GM18502 (cell line): Measurements from ENCODE around the gene ENDOG.
A peak's percentile ranks its signal among the peaks of the same experiment; 100 is the strongest.

Experiments used
- ATAC-seq: cut with Tn5 transposase; IDR thresholded peaks from one replicate; pipeline ENCODE4 v1.9.1; 2021; ENCODE audit warnings: mild to moderate bottlenecking; ENCODE audit not compliant: unreplicated experiment, poor library complexity

The ENDOG gene

GRCh38 chr9:128798896-128799295, 19.4 kb upstream of the ENDOG start:
- ATAC-seq = no peak

DNA sequence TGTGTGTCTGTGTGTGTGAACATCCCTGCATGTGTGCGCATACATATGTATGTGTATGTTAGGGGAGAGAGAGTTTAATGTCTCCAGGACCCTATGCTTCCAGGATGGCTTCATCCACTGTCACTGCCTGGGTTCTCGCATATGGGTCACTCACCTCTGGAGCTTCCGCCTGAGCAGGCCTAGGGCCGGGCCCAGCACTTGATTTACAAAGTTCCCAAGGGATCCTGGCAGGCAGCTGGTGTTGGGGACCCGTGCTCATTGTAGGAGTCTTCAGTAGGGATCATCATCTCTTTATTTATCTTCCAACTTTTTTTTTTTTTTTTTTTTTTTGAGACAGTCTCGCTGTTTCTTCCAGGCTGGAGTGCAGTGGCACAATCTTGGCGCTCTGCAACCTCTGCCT, 18.2 kb upstream of the ENDOG start:
- ATAC-seq = no peak

DNA sequence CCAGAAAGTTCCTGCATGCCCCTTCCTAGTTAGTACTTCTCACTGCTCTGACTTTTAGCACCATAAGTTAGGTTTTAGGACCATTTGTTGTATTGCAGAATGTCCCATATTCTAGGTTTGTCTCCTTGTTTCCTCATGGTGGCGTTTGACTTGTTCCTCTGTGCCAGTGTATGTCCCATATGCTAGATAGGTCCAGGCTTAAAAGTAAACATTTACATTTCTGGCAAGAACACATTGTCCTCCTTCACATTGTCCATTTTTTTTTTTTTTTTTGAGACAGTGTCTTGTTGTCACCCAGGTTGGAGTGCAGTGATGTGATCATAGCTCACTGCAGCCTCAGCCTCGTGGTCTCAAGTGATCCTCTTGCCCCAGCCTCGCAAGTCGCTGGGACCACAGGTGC, 15.8 kb upstream of the ENDOG start:
- no peak for ATAC-seq

- ATAC-seq = no peak
Observed at GRCh38 chr9:128805661-128806060, 12.6 kb upstream of the ENDOG start.

DNA sequence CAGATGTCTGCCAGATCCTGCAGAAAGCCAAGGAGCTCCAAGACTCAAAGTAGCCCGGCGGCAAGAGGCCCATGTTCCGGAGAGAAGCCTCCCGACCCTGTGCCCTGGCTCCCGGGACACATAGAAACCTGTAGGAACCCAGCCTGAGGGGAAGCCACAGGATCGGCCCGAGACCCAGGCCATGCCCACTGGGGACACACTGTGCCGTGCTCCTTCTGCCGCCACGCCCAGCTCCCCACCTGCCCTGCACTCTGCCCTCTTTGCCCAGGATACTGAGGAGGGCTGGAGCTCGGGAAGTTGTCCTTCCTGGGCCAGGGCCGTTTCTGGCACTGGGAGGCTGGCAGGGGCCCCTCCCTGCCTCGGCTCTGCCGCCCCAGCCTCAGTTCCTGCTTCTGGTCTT, 10.5 kb upstream of the ENDOG start:
- no peak for ATAC-seq

DNA sequence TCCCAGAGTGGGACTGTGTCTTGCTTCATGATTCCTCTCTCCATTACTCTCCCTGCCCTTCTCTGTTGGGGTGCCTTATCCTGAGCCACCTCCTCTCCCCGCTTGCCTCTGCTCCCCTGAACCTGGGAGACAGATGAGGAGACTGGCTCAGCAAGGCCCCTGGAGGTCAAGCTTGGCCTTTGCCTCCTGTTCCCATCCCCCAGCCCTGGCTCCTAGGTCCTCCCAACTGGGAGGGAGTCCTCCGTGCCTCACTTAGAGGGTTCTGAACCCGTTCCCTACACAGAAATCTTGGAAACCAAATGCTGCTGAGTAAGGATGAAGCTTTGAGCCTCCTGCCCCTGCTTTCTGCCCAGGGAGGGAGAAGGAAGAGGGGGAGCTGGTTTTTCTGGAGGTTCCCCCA, 9.8 kb upstream of the ENDOG start:
- ATAC-seq = no peak

DNA sequence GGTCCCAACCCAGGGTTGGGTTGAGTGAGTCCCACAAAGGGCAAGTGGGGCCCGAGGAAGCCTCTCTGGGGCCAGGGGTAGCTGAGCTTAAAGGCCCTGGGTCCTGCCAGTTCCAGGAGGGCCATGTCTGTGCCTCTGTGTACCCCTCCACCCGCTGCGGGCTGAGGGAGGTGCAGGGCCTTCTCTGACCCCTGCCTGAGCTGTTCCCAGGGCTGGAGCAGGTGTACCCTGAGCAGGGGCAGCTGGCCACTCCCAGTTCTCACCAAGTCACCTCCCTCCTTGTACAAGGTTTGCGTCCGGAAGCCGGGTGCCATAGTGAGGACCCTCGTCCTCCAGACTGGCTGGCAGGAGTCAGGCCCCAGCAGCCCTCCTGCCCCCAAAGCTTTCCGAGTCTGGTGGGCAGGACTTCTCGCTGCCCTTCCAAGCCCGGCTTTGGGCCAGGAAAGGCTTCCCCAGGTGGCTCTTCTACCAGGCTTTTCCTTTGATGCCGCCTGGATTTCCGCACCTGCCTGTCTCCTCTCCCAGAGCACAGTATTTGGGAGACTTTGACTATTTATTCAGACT, 9.2 kb upstream of the ENDOG start:
- no peak for ATAC-seq

DNA sequence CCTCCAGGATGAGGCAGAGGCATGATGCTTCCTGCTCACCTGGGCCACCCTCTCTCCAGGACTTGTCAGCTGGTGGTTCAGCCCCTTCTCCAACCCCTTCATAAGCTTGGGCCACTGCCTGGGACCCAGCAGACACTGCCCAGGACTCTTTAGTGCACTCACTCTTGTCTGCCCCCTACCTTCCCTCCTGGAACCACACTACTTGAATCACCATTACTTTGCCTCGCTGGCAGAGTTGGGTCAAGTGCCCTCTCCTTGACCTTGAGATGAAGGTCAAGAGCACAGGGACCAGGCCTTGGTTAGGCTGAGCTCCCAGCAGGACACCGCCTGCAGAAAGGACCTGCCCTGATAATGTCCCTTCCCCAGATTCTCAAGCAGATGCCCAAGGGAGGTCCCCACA, 8.5 kb upstream of the ENDOG start:
- no peak for ATAC-seq

DNA sequence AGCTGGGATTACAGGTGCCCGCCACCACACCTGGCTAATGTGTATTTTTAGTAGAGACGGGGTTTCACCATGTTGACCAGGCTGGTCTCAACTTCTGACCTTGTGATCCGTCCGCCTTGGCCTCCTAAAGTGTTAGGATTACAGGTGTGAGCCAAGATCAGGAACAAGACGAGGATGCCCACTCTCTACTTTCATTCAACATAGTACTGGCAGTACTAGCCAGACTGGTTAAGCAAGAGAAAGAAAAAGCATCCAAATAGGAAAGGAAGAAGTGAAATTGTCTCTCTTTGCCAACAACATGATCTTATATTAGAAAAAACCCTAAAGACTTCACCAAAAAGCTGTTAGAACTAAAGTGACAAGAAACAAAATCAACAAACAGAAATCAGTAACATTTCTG, 7.4 kb upstream of the ENDOG start:
- no peak for ATAC-seq

DNA sequence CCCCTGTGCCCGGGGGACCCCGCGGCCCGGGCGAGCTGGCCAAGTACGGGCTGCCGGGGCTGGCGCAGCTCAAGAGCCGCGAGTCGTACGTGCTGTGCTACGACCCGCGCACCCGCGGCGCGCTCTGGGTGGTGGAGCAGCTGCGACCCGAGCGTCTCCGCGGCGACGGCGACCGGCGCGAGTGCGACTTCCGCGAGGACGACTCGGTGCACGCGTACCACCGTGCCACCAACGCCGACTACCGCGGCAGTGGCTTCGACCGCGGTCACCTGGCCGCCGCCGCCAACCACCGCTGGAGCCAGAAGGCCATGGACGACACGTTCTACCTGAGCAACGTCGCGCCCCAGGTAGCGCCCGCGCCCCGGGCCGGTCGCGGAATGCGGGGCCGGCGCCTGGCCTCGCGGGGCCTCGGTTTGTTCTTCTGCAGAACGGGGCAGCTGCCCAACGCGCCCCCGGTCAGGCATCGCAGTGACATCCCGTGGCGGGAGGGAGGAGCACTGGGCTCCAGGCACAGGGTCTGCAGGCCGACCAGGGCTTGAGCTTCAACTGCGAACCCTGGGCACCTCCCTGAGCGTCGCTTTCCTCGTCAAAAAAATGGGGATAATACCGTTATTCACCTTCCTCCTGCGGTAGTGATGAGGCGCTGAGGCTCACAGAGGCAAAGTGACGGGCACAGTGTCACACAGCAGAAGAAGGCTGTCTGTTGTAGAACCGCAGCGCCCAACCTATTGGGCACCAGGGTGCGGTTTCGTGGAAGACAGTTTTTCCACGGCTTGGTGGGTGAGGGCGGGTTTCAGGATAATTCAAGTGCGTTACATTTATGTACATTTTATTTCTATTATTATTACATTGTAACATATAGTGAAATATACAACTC, 777 bp downstream of the ENDOG start:
- ATAC-seq = peak; percentile 27

DNA sequence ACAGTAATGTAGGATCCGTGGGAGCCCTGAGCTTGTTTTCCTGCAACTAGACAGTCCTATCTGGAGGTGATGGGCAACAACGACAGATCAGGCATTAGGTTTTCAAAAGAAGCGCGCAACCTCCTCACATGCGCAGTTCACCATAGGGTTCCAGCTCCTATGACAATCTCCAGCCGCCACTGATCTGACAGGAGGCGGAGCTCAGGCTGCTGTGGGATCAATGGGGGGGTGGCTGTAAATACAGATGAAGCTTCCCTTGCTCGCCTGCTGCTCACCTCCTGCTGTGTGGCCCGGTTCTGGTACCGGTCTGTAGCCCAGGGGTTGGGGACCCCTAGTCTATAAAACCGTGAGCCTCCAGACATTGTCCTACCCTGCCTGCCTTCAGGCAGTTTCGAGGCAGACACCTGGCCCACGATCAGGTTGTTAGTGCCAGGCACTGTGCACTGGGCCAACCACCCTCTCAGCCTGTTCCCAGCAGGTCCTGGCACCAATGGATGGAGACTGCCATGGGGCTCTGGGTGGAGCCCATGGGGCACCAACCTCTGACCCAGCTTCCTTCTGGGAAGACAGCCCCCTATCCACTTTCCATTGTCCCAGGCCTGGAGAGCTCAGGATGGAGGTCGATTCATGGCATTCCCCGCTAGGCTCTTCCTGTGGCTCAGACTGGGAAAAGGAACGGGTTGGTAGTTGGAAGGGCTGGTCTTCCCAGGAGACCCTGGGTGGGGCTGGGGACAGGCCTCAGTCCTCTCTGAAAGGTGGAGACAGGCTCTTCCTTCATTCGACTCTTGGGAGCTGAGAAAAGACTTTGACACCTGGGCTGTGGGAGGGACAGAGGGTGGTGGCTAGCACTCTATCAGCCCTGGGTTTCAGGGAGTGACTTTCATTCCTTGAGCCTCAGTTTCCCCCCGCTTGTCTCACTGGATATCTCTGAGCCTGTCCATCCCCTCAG, 1.7 kb downstream of the ENDOG start:
- ATAC-seq = no peak

DNA sequence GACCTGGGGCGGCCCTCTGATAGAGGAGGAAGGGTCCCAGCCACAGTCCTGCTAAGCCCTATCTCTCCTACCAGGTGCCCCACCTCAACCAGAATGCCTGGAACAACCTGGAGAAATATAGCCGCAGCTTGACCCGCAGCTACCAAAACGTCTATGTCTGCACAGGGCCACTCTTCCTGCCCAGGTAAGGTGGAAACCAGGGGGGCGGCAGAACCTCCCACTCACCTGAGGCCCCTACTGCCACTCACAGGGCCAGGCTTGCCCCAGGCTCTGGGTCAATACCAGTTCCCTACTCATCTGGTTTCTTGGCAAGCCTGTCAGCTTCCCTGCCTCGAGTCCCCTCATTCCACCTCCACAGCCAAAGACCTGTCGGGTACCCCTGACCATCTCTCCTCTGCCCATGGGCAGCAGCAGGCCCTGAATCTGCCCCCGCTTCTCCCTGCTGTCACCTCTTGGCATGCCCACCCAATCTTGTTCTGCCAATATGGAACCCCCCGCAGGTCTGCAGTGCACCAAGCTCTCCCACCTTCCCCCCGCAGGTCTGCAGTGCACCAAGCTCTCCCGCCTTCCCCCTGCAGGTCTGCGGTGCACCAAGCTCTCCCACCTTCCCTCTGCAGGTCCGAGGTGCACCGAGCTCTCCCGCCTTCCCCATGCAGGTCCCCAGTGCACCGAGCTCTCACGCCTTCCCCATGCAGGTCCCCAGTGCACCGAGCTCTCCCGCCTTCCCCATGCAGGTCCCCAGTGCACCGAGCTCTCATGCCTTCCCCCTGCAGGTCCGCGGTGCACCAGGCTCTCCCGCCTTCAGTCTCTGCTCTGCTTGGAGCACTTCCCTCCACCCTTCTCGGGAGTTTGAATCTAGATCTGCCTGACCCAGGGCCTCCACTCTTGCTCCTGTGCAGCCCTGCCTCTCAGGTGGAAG, 2.6 kb downstream of the ENDOG start:
- ATAC-seq = no peak

DNA sequence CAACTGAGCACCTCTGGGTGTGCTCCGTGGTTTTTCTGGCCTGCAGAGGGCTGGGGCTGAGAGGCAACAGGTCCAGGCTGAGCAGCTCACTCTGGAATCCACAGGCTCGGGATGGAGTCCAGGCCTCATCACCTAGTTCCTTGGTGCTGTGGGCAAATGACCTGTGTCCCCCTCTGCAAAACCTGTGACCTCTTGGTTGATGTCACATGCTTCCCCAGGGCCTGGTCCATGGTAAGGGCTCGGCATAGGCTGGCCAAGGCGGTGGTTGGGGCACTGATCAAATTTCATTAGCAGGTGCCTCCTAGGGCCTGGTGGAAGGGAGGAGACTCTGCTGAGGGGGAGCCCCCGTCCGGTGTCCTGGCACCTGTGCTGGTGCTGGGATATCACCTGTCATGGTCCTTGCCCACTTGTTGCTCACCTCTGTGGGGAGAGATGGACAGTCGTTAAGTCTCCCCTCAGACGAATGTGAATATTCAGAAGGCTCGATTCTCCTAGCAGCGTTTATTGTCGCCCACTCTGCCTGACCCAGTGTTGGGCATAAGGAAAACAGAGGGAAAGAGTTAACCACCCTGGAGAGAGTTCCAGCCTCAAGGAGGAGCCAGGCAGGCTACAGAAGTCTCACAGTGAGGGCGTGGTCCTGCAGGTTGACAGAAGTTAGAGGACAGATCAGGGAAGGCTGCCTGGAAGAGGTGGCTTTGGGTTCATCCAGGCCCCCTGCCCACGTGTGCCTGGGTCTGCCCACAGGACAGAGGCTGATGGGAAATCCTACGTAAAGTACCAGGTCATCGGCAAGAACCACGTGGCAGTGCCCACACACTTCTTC, 3.5 kb downstream of the ENDOG start:
- ATAC-seq = no peak

DNA sequence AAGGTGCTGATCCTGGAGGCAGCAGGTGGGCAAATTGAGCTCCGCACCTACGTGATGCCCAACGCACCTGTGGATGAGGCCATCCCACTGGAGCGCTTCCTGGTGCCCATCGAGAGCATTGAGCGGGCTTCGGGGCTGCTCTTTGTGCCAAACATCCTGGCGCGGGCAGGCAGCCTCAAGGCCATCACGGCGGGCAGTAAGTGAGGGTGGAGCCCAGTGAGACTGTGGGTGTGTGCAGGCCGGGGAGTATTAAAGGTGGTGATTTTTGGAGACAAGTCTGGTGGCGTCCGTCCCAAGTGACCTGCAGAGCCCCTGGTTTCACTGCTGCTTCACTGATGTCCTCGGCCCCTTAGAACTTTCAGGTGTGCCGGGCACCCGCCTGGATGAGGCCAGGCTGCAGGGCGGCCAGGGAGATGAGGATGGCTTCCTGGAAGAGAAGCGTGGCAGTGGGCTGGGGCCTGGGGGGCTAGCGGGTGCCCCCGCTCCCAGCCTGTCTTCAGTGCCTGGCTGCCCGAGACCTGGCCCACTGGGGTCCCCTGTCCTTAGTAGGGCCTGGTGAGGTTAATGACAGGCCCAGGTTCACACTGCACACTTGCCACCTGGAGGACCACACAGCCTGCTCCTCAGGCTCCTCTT, 4.2 kb downstream of the ENDOG start:
- ATAC-seq = no peak

DNA sequence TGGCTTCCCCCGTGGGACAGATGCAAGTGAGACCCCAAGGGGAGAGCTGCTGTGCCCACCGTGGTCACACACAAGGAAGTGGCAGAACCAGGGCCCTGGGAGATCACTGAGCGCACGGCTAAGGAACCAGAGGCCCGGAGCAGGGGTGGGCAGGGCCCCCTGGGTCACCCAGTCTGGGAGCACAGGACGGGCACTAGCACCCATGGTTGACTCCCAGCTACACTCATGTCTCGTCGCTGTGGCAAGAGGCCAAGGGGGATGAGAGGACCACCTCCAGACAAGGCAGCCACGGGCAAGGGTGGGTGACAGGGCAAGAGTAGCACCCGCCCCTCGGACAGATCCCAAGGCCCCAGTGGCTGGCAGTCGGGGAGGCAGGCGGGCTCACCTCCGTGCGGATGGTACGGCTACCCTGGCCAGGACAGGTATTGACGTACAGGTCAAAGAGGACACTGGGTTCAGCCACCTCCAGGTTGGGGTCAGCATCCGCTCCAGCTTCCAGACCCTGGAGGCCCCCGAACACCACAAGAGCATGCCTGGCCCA, 5.1 kb downstream of the ENDOG start:
- ATAC-seq = no peak

DNA sequence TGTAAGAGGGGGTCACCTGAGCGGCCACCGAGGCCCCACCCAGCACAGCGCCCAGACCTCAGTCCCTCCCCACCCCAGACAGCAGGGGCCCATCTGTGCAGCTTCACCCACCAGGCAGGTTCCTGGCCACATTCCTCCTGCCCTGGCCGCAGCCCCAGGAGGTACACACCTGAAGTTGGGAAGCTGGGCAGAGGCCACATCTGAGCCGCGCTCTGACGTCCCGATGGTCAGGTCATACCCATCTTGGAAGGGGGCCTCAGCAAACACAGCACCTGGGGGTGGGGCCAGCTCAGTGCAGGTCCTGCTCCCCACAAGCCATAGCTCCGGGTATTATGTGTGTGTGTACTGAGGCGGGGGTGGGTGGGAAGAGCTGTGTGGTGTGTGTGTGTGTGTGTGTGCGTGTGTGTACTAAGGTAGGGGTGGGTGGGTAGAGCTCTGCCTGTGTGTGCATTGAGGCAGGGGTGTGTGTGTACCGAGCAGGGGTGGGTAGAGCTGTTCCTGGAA, 5.7 kb downstream of the ENDOG start:
- ATAC-seq = no peak

GRCh38 chr9:128824911-128825310, 6.6 kb downstream of the ENDOG start:
- ATAC-seq = no peak
